Measurements from ENCODE around the gene PCDHGB4. TPM values are rescaled to one million over a fixed set of nuclear protein-coding genes. Genes with fewer than 3 reads are reported as not detected.

Gene PCDHGB4
- total and polyA plus RNA-seq, 8 donors = 3.2 to 5.9 (median 4.0) TPM

- Histone ChIP-seq H3K36me3 (no peaks in the 10 kb centered on the region), H3K4me1 (no peaks in the 10 kb centered on the region), H3K27ac (no peak overlapping the region), H3K27me3 (peaks cover 5 to 74% of the 10 kb centered on the region in 2 donors), H3K9me3 (peaks cover 0 to 77% of the 10 kb centered on the region in 2 donors), H3K4me3 (no peak overlapping the region)
- ATAC-seq (no peak), DNase-seq (no peak)
- no peak for TF ChIP-seq CTCF (IDR thresholded peaks at IDR 0.05)
- intact Hi-C loops (cut with DNase I) = no loop called here
These were observed 35.9 kb upstream of the PCDHGB4 start for GRCh38 chr5:141351591-141351990.

DNA sequence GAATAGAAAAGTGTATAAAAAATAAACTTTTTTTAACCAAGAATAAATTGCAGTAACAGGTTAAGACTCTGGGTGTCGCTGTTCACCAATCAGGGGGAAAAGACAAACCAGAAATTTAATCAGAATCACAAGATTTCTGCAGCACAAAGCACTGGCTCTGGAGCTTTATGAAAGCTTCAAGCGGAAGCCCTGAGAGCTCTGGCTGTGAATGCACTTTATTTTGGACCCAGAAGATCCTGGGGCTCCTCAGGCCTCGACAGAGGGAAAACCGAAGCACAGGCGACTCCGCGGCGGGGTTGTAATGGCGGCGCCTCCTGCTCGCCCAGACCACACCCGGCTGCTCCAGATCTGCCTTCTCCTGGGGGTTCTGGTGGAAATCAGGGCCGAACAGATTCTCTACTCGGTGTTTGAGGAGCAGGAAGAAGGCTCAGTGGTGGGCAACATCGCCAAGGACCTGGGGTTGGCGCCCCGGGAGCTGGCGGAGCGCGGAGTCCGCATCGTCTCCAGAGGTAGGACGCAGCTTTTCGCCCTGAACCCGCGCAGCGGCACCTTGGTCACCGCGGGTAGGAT lies 32.5 kb upstream of the PCDHGB4 start, which contains the start of gene PCDHGA4:
TSS of gene PCDHGA4 (plus strand) at position 122 of the 570 bp plus-strand sequence. CDS start at position 209, 87 bp downstream.
- H3K36me3 ChIP-seq = no peaks in the 10 kb centered on the region
- H3K27me3 ChIP-seq = peaks cover 5 to 71% of the 10 kb centered on the region in 2 donors
- H3K4me3 ChIP-seq = no peak within 1 kb of the TSS
- H3K27ac ChIP-seq = no peak within 1 kb of the TSS
- TF ChIP-seq CTCF (IDR thresholded peaks at IDR 0.05) = no peak
- intact Hi-C loops (cut with DNase I) = no loop called here
- DNase-seq = no peak
- ATAC-seq = no peak
- peaks cover 0 to 83% of the 10 kb centered on the region in 2 donors for H3K9me3 ChIP-seq
- no peaks in the 10 kb centered on the region for H3K4me1 ChIP-seq

GRCh38 chr5:141355641-141356040 lies 31.9 kb upstream of the PCDHGB4 start:
- H3K9me3 ChIP-seq = peaks cover 0 to 83% of the 10 kb centered on the region in 2 donors
- ATAC-seq = no peak

GRCh38 chr5:141356133-141356532 lies 31.4 kb upstream of the PCDHGB4 start:
- H3K9me3 ChIP-seq = peaks cover 2 to 84% of the 10 kb centered on the region in 2 donors

More at GRCh38 chr5:141355641-141356040, 31.9 kb upstream of the PCDHGB4 start:
- no peak for DNase-seq
- no peak for TF ChIP-seq CTCF (IDR thresholded peaks at IDR 0.05)
- Histone ChIP-seq H3K36me3 (no peaks in the 10 kb centered on the region), H3K27me3 (peaks cover 4 to 71% of the 10 kb centered on the region in 2 donors), H3K4me1 (no peaks in the 10 kb centered on the region), H3K4me3 (no peak overlapping the region), H3K27ac (no peak overlapping the region)
- intact Hi-C loops (cut with DNase I) = no loop called here

More at GRCh38 chr5:141356133-141356532, 31.4 kb upstream of the PCDHGB4 start:
- intact Hi-C loops (cut with DNase I) = no loop called here
- no peaks in the 10 kb centered on the region for H3K36me3 ChIP-seq
- H3K4me3 ChIP-seq = no peak overlapping the region
- no peak overlapping the region for H3K27ac ChIP-seq
- H3K27me3 ChIP-seq = peaks cover under 1 to 71% of the 10 kb centered on the region in 2 donors
- no peaks in the 10 kb centered on the region for H3K4me1 ChIP-seq
- no peak for TF ChIP-seq CTCF (IDR thresholded peaks at IDR 0.05)
- ATAC-seq = no peak
- no peak for DNase-seq

All from left lung (tissue), 10 donors.